ENCODE data around the gene SUPT5H. TPM values are rescaled to one million over a fixed set of nuclear protein-coding genes. Genes with fewer than 3 reads are reported as not detected.

SUPT5H gene
- total and polyA plus RNA-seq, 2 of the 8 experiments (the other 6 are each of a cell fraction or from before 2014, with no cell fraction given), result 77.8 to 111 TPM

- no peak overlapping the region for H2AK5ac ChIP-seq (ENCODE audit: low read depth, low read length)
Measured at GRCh38 chr19:39518975-39519374, 73.6 kb downstream of the SUPT5H start.

More at GRCh38 chr19:39518975-39519374, 73.6 kb downstream of the SUPT5H start:
- Histone ChIP-seq H2BK12ac (ENCODE audit: low read depth, low read length) (no peak overlapping the region), H3K79me1 (ENCODE audit: low read depth, low read length) (peaks cover 10% of the 10 kb centered on the region), H2BK20ac (ENCODE audit: low read length) (no peak overlapping the region), H2BK15ac (ENCODE audit: low read length) (no peak overlapping the region), H3K79me2 (ENCODE audit: control insufficient read depth in 1 of 2, insufficient read depth in 2 of 2, low read length in 2 of 2) (peaks cover 0 to 7% of the 10 kb centered on the region in 2 experiments; a peak in 3 of 4 replicates), H3K23ac (ENCODE audit: insufficient read length) (no peak overlapping the region), H4K5ac (ENCODE audit: insufficient read length, low read depth, low read length) (no peak overlapping the region), H4K8ac (ENCODE audit: extremely low read depth, insufficient read depth, low read length) (no peak overlapping the region), H3K4me3 (ENCODE audit: extremely low read depth in 1 of 4, insufficient read depth in 2 of 4, low read depth in 3 of 4, low read length in 4 of 4) (peak overlapping the region in 1 of 4 experiments; percentile 26; a peak in 1 of 8 replicates), H3K4me2 (ENCODE audit: insufficient read depth in 1 of 2, low read depth in 2 of 2, low read length in 2 of 2) (peak overlapping the region; percentile 29 to 35; a peak in 3 of 4 replicates), H3K18ac (ENCODE audit: extremely low read depth, low read length) (no peak overlapping the region), H3K9me3 (ENCODE audit: insufficient read depth in 2 of 2, low read depth in 1 of 2, low read length in 1 of 2) (no peaks in the 10 kb centered on the region), H4K91ac (replicated peaks; ENCODE audit: insufficient read length, low read length) (peak overlapping the region; percentile 53), H3K14ac (ENCODE audit: insufficient read length) (no peak overlapping the region), H3K27ac (ENCODE audit: low read depth, low read length) (0 out of 2 replicates have a peak overlapping the region, but pooled peaks have one; percentile 18), H3K9ac (replicated peaks in 1 of 4; ENCODE audit: extremely low read depth in 1 of 4, low read depth in 3 of 4, low read length in 3 of 4) (no peak overlapping the region), H3K56ac (replicated peaks; ENCODE audit: insufficient read length, low read depth, low read length) (no peak overlapping the region), H2BK120ac (replicated peaks; ENCODE audit: low read depth, low read length) (no peak overlapping the region), H3K4me1 (replicated peaks in 1 of 4; ENCODE audit: control insufficient read depth in 3 of 4, insufficient read depth in 4 of 4, low read length in 3 of 4) (peaks cover 0 to 11% (median 5%) of the 10 kb centered on the region in 4 experiments; a peak in 6 of 7 replicates), H4K20me1 (replicated peaks in 1 of 2; ENCODE audit: control insufficient read depth in 1 of 2, insufficient read depth in 2 of 2, low read length in 2 of 2) (peaks cover 2 to 4% of the 10 kb centered on the region in 2 experiments), H3K23me2 (ENCODE audit: low read depth, low read length) (peaks cover 10% of the 10 kb centered on the region; the same call in 1 of the 2 replicates), H3K36me3 (ENCODE audit: control insufficient read depth in 2 of 4, insufficient read depth in 4 of 4, low read length in 3 of 4) (peaks cover 2 to 13% (median 3%) of the 10 kb centered on the region in 4 experiments; a peak in 3 of 8 replicates), H3K4ac (replicated peaks; ENCODE audit: insufficient read length, low read depth, low read length) (peak overlapping the region; percentile 78), H3K27me3 (replicated peaks in 1 of 4; ENCODE audit: control insufficient read depth in 3 of 4, extremely low read depth in 1 of 4, insufficient read depth in 3 of 4, low read length in 3 of 4) (peaks cover 0 to 2% (median 0%) of the 10 kb centered on the region in 4 experiments; a peak in 2 of 7 replicates), H2BK5ac (ENCODE audit: low read depth, low read length) (no peak overlapping the region), H2AFZ (ENCODE audit: low read length) (no peak overlapping the region)
- ChIA-PET POLR2A (ENCODE audit: partially characterized antibody) (interaction anchor here (0.6 to 3.0 kb wide), 20 partner anchors 10 to 1595 kb away, joined by 3 to 18 read pairs (median 4); partner anchors contain the start of genes DLL3, EID2B, MED29 and PAF1), CTCF (ENCODE audit: partially characterized antibody) (interaction anchor here (0.6 to 10.7 kb wide), 12 partner anchors 9 to 272 kb away, joined by 3 to 101 read pairs (median 4); partner anchors contain the start of gene EID2B)
- DNase-seq (ENCODE audit: low read depth in 1 of 2, low spot score in 2 of 2), result no peak
- TF ChIP-seq TCF12 (IDR thresholded peaks at IDR 0.05; ENCODE audit: low read depth, low read length), result no peak
- FAIRE-seq, result no peak
- WGBS, 2 experiments (ENCODE audit: extremely low coverage in 1 of 2, insufficient coverage in 1 of 2, insufficient read length in 1 of 2, insufficient replicate concordance in 2 of 2, low coverage in 1 of 2, low lambda C conversion rate in 2 of 2, missing lambda C conversion rate in 1 of 2), result 89% methylated on average over 8 of the region's 9 CpGs; no CpG with 5 or more reads in 1 of the 2 experiments

Data from H1 (cell line).